B cell (primary cell): ENCODE data around the gene RAI1. TPM values are rescaled to one million over a fixed set of nuclear protein-coding genes. Genes with fewer than 3 reads are reported as not detected.

Experiments used
- ATAC-seq: fragments of 200-7000 bp; cut with Tn5 transposase; one replicate; pipeline ENCODE4 v1.10.0; 2021; ENCODE audit warnings: low read depth, mild to moderate bottlenecking, moderate number of reproducible peaks, moderate library complexity
- CTCF ChIA-PET: fragments of 350-600 bp; sonication (Branson Sonifier 250); formaldehyde crosslinking; loops from one replicate; lab custom pipeline; 2021; ENCODE audit warnings: antibody characterized with exemption, inconsistent platforms; lab: Charles Lee
- POLR2A ChIA-PET: fragments of 350-600 bp; sonication (Branson Sonifier 250); formaldehyde crosslinking; loops from one replicate; lab custom pipeline; 2021; ENCODE audit warnings: antibody characterized with exemption; lab: Charles Lee
- DNase-seq: peaks from one replicate; pipeline ENCODE4 v3.0.0; 2013
- H2AFZ ChIP-seq: 2 replicates; pipeline ENCODE4 v1.6.1; 2012; ENCODE audit warnings: mild to moderate bottlenecking, low read depth, low read length; ENCODE audit not compliant: insufficient read depth, poor library complexity, severe bottlenecking
- H3K27ac ChIP-seq, 2 donors: 1 replicate in 1 of 2; 2 replicates in 1 of 2; pipeline ENCODE4 v1.5.1; 2012 to 2013; ENCODE audit warnings: low read length in 2 of 2, mild to moderate bottlenecking in 2 of 2, moderate library complexity in 1 of 2
- H3K27me3 ChIP-seq, 4 experiments: fragments of 200-600 bp in 1 of 4; sonication (generic) in 1 of 4; replicated peaks in 1 of 4; 1 replicate in 2 of 4; 2 replicates in 2 of 4; pipeline versions ENCODE4 v1.6.1 to v1.7.0; 2013 to 2016; ENCODE audit warnings: low read length in 3 of 4, mild to moderate bottlenecking in 2 of 4, mixed read lengths in 1 of 4, moderate library complexity in 1 of 4; ENCODE audit not compliant: insufficient read depth in 4 of 4, control insufficient read depth in 3 of 4; ENCODE audit errors: control extremely low read depth in 1 of 4
- H3K36me3 ChIP-seq, 2 experiments: replicated peaks in 1 of 2; 1 replicate in 1 of 2; 2 replicates in 1 of 2; pipeline versions ENCODE4 v1.6.1 to v1.7.1; 2013; ENCODE audit warnings: low read length in 1 of 2; ENCODE audit not compliant: insufficient read depth in 2 of 2, control insufficient read depth in 1 of 2; ENCODE audit errors: control extremely low read depth in 1 of 2, extremely low read depth in 1 of 2
- H3K4me1 ChIP-seq, 2 donors: fragments of 200-600 bp in 1 of 2; sonication (generic) in 1 of 2; 1 replicate in 1 of 2; 2 replicates in 1 of 2; pipeline versions ENCODE4 v1.5.1 to v1.6.1; 2013 to 2017; ENCODE audit warnings: low read length in 2 of 2; ENCODE audit not compliant: control insufficient read depth in 2 of 2, insufficient read depth in 2 of 2
- H3K4me2 ChIP-seq: replicated peaks from 2 replicates; pipeline ENCODE3; 2012; ENCODE audit warnings: mild to moderate bottlenecking, low read depth, low read length; ENCODE audit not compliant: poor library complexity, severe bottlenecking
- H3K4me3 ChIP-seq, 5 experiments: fragments of 200-600 bp in 1 of 5; sonication (generic) in 1 of 5; 1 replicate in 3 of 5; 2 replicates in 2 of 5; pipeline versions ENCODE4 v1.5.1 to v1.7.0; 2011 to 2016; ENCODE audit warnings: low read length in 4 of 5, mild to moderate bottlenecking in 4 of 5, low read depth in 2 of 5, control low read depth in 1 of 5, moderate library complexity in 1 of 5; ENCODE audit not compliant: insufficient read depth in 1 of 5; ENCODE audit errors: control extremely low read depth in 1 of 5, extremely low read depth in 1 of 5
- H3K79me2 ChIP-seq: fragments of 200-600 bp; sonication (generic); one replicate; pipeline ENCODE4 v1.6.0; 2016; ENCODE audit warnings: low read length; ENCODE audit not compliant: control insufficient read depth, insufficient read depth
- H3K9ac ChIP-seq: fragments of 200-600 bp; sonication (generic); 2 replicates; pipeline ENCODE4 v1.6.1; 2017; ENCODE audit warnings: mild to moderate bottlenecking, low read length, moderate library complexity
- H3K9me3 ChIP-seq, 3 donors: one replicate each; pipeline versions ENCODE4 v1.6.1 to v1.7.1; 2013; ENCODE audit warnings: low read length in 2 of 3; ENCODE audit not compliant: control insufficient read depth in 2 of 3, insufficient read depth in 1 of 3; ENCODE audit errors: control extremely low read depth in 1 of 3
- H4K20me1 ChIP-seq: 2 replicates; pipeline ENCODE4 v1.6.0; 2012; ENCODE audit warnings: mild to moderate bottlenecking, low read length; ENCODE audit not compliant: insufficient read depth, control insufficient read depth, poor library complexity, severe bottlenecking
- H3K27ac Mint-ChIP-seq: one replicate; pipeline ENCODE4 v1.8.0; 2021; ENCODE audit warnings: mixed read lengths
- H3K27me3 Mint-ChIP-seq: one replicate; pipeline ENCODE4 v1.8.0; 2021; ENCODE audit warnings: mixed read lengths
- H3K4me1 Mint-ChIP-seq: one replicate; pipeline ENCODE4 v1.8.0; 2021; ENCODE audit warnings: mixed read lengths
- H3K4me3 Mint-ChIP-seq: one replicate; pipeline ENCODE4 v1.8.0; 2021; ENCODE audit warnings: mixed read lengths
- H3K9me3 Mint-ChIP-seq: one replicate; pipeline ENCODE4 v1.8.0; 2022; ENCODE audit warnings: mixed read lengths; ENCODE audit not compliant: insufficient read depth
- EZH2 ChIP-seq: IDR thresholded peaks from 2 replicates; pipeline ENCODE4 v1.6.1; 2012; ENCODE audit warnings: borderline replicate concordance, low read depth, mild to moderate bottlenecking, moderate library complexity, low read length; ENCODE audit not compliant: insufficient read depth, poor library complexity, severe bottlenecking
- WGBS: methylation state at CpG from one replicate; pipeline ENCODE4 v1.1.5; 2013; ENCODE audit warnings: missing lambda C conversion rate; ENCODE audit not compliant: insufficient coverage; 5-methylcytosine and 5-hydroxymethylcytosine counted together
- intact Hi-C: fragments of 100-400 bp; cut with micrococcal nuclease; formaldehyde crosslinking; loops from one replicate; pipeline ENCODE4 v1.10.0; 2022
- polyA plus RNA-seq: library from polyadenylated mRNA; depleted of rRNA; stranded (reverse); fragments of >200 nt; gene quantifications from 2 replicates; pipeline ENCODE4 v1.2.3, GENCODE V29; 2012
- total RNA-seq, 2 donors: library from RNA; stranded (reverse); fragments of 120-200 nt in 1 of 2; gene quantifications; 1 replicate in 1 of 2; 2 replicates in 1 of 2; pipeline versions ENCODE4 v1.2.3 to v1.2.4, GENCODE V29; 2013 to 2022
- TF ChIP-seq, protein P1 (sequence below): fragments of 200-600 bp; IDR thresholded peaks from one replicate; pipeline ENCODE4 v1.8.0; 2022; ENCODE audit warnings: antibody characterized with exemption, mild to moderate bottlenecking

Gene RAI1
- total and polyA plus RNA-seq, 2 donors (not counting 1 experiment from before 2014, with no cell fraction given): 4.7 to 34.0 TPM

GRCh38 chr17:17830740-17831207 is 149.5 kb downstream of the RAI1 start:
- no peaks in the 10 kb centered on the region for H3K27me3 Mint-ChIP-seq
- CTCF ChIA-PET: interaction anchor here (4.8 kb wide), 1 partner anchor 18 kb away, joined by 28 read pairs; no protein-coding TSS in a partner anchor
- Histone ChIP-seq H4K20me1 (peaks cover 84% of the 10 kb centered on the region), H3K4me2 (no peak overlapping the region), H3K9me3 (no peaks in the 10 kb centered on the region), H3K4me1 (peaks cover 30 to 34% of the 10 kb centered on the region in 2 donors), H3K9ac (no peak overlapping the region), H3K79me2 (peaks cover 55% of the 10 kb centered on the region), H3K4me3 (no peak overlapping the region), H3K36me3 (peaks cover 0 to 4% of the 10 kb centered on the region in 2 experiments), H3K27ac (no peak overlapping the region), H3K27me3 (no peaks in the 10 kb centered on the region), H2AFZ (no peak overlapping the region)
- H3K27ac Mint-ChIP-seq: no peak overlapping the region
- intact Hi-C loops: loop anchor here (10.0 kb wide), 1 partner anchor 204 kb away; the partner anchor contains the start of genes ATPAF2 and GID4
- WGBS: 97% methylated on average over 6 of the region's 6 CpGs
- POLR2A ChIA-PET: no interaction called here
- no peaks in the 10 kb centered on the region for H3K9me3 Mint-ChIP-seq
- DNase-seq (no peak), ATAC-seq (no peak)
- H3K4me3 Mint-ChIP-seq: no peak overlapping the region
- peaks cover 47% of the 10 kb centered on the region for H3K4me1 Mint-ChIP-seq
- TF ChIP-seq, protein P1, sequence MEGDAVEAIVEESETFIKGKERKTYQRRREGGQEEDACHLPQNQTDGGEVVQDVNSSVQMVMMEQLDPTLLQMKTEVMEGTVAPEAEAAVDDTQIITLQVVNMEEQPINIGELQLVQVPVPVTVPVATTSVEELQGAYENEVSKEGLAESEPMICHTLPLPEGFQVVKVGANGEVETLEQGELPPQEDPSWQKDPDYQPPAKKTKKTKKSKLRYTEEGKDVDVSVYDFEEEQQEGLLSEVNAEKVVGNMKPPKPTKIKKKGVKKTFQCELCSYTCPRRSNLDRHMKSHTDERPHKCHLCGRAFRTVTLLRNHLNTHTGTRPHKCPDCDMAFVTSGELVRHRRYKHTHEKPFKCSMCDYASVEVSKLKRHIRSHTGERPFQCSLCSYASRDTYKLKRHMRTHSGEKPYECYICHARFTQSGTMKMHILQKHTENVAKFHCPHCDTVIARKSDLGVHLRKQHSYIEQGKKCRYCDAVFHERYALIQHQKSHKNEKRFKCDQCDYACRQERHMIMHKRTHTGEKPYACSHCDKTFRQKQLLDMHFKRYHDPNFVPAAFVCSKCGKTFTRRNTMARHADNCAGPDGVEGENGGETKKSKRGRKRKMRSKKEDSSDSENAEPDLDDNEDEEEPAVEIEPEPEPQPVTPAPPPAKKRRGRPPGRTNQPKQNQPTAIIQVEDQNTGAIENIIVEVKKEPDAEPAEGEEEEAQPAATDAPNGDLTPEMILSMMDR: no peak
- no peak for TF ChIP-seq EZH2

DNA sequence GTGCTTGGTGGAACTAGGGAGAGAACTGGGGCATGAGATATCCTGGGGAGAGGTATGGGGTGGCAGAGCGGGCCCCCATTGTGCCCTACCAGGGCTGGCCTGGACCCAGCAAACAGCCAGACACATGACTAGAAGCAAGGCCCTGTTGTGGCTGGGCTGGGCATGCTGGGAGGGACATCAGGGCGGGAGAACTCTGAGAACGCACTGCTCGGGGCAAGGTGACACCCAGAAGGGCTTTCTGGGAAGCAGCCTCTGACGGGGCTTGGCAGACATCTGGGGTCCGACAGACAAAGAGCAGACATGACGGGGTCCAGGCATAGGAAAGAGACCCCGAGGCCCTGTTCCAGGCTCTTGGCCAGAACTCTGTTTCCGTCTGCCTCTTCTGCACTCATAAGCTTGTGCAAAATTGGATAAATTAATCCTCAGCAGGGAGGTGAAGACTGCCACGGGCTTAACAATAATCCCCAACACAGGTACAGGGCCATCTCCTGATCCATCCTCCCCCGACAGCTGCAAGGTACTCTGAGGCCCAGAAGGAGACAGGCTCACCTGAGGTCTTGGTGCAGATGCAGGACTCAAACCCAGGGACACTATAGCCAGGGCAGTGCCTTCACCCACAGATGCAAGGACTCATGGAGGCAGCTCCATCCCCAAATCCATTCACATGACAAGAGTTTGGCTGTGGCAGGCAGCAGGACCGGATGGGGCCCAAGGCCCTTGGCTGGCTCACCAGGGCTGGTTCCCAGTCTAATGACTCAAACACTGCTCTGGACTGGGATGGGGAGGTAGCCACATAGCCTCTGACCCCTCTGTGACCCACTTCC is 150.2 kb downstream of the RAI1 start:
- no peaks in the 10 kb centered on the region for H3K27me3 Mint-ChIP-seq
- no peaks in the 10 kb centered on the region for H3K9me3 Mint-ChIP-seq
- DNase-seq (no peak), ATAC-seq (no peak)
- H2AFZ ChIP-seq: no peak overlapping the region
- H3K36me3 ChIP-seq: peaks cover 0 to 4% of the 10 kb centered on the region in 2 experiments
- intact Hi-C loops: loop anchor here (10.0 kb wide), 1 partner anchor 203 kb away; the partner anchor contains the start of genes ATPAF2 and GID4
- no peak overlapping the region for H3K27ac Mint-ChIP-seq
- no peak overlapping the region for H3K4me3 Mint-ChIP-seq
- 97% methylated on average over 11 of the region's 12 CpGs for WGBS
- ChIA-PET CTCF (interaction anchor here (4.8 kb wide), 1 partner anchor 19 kb away, joined by 28 read pairs; no protein-coding TSS in a partner anchor), POLR2A (no interaction called here)
- no peaks in the 10 kb centered on the region for H3K27me3 ChIP-seq
- peaks cover 58% of the 10 kb centered on the region for H3K79me2 ChIP-seq
- H3K4me1 ChIP-seq: peaks cover 27 to 32% of the 10 kb centered on the region in 2 donors
- TF ChIP-seq EZH2: no peak
- no peak overlapping the region for H3K27ac ChIP-seq
- peaks cover 81% of the 10 kb centered on the region for H4K20me1 ChIP-seq
- peaks cover 45% of the 10 kb centered on the region for H3K4me1 Mint-ChIP-seq
- no peak overlapping the region for H3K4me2 ChIP-seq
- H3K9me3 ChIP-seq: no peaks in the 10 kb centered on the region
- no peak overlapping the region for H3K4me3 ChIP-seq
- no peak overlapping the region for H3K9ac ChIP-seq
